GM12801 (cell line): ENCODE results near the gene SIAH2.

ENCODE experiments used
- TF ChIP-seq, protein P1 (sequence below): IDR thresholded peaks from one replicate; pipeline ENCODE4 v1.5.1; 2011; ENCODE audit warnings: control low read depth; ENCODE audit not compliant: insufficient read length; ENCODE audit errors: extremely low read depth

The SIAH2 gene

DNA sequence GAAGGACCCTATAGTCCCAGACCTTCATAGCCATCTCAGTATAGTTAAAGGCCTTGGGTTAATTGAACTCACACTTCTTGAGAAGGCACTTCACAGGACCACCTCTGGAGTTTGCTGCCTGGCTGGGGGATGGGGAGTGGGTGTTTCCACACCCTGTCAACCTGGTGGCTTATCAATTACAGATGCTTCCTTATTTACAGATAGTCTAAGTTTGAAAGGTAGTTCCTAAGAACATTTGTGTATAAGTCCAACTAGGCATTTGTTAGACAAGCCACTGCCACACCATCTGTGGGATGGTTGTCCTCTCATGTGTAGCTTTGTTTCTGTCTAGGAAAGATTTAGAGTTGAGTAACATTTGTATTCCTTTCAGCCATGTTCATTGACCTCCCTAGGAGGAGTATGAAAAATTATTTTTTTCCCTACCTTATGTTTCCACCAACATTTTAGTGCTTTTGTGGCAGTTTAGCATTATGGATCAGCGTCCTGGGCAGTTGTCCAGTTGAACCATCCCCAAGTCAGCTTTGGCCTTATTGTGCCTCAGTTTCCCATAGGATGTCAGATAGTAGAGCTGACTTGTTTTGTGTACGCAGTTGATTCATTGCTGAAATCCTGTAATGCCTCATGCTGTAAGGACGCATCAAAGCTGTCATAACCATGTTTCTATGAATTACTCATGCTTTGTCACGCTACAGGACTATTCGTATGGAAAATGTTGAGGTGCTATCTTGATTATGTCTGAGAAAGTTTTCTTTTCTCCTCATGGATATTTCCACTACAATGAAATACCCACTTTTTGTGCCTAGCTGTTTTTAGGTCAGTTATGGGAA, 21.2 kb upstream of the SIAH2 start:
- TF ChIP-seq, protein P1, sequence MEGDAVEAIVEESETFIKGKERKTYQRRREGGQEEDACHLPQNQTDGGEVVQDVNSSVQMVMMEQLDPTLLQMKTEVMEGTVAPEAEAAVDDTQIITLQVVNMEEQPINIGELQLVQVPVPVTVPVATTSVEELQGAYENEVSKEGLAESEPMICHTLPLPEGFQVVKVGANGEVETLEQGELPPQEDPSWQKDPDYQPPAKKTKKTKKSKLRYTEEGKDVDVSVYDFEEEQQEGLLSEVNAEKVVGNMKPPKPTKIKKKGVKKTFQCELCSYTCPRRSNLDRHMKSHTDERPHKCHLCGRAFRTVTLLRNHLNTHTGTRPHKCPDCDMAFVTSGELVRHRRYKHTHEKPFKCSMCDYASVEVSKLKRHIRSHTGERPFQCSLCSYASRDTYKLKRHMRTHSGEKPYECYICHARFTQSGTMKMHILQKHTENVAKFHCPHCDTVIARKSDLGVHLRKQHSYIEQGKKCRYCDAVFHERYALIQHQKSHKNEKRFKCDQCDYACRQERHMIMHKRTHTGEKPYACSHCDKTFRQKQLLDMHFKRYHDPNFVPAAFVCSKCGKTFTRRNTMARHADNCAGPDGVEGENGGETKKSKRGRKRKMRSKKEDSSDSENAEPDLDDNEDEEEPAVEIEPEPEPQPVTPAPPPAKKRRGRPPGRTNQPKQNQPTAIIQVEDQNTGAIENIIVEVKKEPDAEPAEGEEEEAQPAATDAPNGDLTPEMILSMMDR = no peak

DNA sequence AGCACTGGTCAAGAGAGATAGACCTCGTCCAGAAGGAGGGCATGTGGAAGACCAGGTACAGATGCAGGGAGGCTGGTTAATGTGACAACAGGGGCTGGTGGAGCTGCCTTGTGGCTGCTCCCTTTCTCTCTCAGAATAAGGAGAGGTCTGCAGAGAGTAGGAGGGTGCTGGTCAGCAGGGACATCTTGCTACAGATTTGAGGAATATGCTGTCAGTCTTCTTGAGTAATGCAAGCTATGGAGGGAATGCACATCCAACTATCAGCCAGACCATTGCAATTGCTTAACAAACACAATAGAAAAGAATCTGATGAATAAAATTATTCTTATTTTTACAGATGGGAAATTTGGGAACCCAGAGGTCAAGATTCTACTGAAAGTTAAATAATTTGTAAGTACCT, 20.3 kb upstream of the SIAH2 start:
- TF ChIP-seq, protein P1 = no peak

DNA sequence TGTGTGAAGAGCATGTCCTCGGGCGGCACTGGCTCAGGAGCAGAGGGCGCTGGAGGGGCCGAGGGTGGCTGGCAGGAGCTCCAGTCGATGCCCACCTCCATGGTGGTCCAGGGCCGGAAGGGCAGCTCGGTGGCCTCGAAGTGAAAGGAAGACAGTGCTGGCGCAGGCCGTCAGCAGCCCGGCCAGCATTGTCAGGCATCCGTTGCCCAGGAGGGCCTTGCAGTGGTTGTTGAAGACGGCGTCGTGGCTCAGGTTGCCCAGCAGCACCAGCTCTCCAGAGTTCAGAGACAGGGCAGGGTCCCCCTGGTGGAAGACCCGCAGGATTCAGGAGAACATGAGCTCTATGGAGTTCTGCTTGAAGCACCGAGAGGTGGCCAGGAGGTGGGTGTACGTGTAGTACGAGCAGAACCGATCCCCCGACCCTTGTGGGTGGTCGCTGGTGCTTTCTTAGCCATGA, 16.5 kb upstream of the SIAH2 start:
- TF ChIP-seq, protein P1 = no peak

DNA sequence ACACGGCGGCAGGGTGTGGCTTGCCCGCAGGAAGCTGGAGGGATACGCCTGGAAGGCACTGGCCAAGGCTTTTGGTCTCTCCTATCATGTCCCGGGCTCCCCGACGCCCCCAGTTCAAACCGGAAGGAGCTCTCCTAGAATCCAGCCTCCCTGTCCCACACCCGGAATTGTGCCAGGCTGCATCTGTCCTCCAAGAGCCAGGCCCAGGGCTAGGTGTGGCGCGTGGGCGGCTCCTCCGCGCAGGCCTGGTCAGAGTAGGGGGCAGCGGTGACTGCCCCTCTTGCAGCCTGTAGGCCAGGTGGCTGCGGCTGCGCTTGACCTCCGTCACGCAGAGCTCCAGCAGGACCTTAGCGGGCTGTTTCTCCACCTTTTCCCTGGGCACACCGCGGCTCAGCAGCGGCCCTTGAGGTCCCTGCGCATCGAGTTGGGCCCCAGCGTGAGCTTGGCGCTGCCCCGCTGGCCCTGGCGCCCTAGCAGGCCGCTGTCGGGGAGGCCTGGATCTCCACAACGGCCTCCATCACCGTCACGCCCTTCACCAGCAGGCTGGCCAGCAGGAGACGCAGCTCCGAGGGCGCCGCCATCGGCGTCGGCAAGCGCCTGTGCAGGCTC, 15.9 kb upstream of the SIAH2 start:
- TF ChIP-seq, protein P1 = no peak

DNA sequence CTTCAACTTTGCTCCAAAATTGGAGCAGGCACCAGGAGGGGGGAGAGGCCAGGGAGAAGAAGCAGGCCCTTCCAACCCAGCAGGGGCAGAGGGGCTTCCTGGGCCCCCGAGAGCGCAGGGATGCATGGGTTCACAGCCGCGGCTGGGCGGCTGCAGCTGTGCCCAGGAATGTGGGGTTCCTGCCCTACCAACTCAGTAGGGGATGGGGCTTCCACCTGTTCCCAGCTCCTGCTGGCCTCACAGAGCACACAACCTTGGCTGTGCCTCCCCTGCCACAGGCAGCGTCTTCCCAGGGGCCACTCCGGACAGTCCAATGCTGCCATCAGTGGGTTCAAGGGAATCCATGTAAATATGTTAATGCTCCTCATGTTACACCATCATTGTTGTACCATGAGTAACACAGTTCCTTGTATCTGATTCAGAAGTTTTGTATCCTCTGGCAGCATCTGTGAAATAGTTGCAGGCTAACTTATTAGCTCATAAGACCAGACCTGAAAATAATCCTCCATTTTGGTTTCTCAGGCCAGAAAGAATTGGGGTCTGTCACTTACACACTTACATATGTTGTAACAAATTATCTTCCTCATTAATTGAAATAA, 12.1 kb upstream of the SIAH2 start:
- TF ChIP-seq, protein P1 = no peak

DNA sequence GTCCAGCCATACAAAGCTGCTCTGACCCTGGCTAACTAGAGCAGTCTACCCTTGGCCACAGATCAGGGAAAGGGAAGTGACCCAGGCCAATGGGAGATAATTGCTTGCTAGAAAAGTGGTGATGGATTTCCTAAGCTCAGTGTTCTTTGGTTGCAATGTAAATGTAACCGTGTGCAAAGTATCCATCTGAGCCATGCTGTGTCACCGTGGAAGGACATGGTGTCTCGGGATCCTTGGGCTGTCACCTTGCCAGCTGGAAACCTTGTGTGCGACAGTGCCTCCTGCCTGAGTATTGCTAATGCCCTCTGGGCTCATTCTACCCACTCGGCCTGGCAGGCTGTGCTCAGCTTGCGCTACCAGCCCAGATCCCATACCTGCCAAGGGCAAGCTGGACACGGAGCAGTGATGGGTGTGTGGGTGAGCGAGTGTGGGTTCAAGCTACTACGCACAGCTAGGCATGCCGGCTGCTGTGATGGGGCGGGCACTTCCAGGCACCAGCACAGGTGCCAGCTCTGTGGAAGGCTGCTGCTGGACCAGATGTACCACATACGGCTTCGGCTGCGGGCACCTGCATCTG, 10.7 kb upstream of the SIAH2 start:
- TF ChIP-seq, protein P1 = no peak

DNA sequence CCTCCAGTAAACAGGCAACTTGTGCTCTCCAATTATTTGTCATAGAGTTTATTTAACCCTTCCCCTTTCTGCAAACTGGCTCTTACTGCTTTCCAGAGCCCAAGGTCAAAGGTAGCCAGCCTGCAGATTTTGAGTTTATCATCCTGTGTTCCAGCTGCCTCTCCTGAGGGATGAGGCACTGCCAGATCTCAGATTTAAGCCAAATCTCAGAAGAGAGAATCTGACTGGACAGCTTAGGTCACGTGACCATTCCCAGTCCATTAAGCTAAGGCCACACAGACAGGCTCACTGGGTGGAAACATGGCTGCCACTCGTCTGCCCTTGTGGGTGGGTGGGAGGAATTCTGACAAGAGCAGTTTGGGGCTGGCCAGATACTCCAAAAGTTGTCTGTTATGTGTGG, 8.6 kb upstream of the SIAH2 start:
- TF ChIP-seq, protein P1 = no peak
